Thoracic aorta (tissue), 2 donors: ENCODE data around the gene MRO. TPM values are rescaled to one million over a fixed set of nuclear protein-coding genes. Genes with fewer than 3 reads are reported as not detected.
"Not testable (repeated sequence)": the region's sequence is repeated elsewhere in the genome, so short reads cannot be mapped to it uniquely, and the experiment has no call there.

Experiments
- ATAC-seq: fragments of 150-250 bp; one replicate; pipeline ENCODE4 v1.8.0; 2017; ENCODE audit warnings: low read depth; ENCODE audit not compliant: insufficient number of reproducible peaks, low FRiP score
- DNase-seq: peaks from one replicate; pipeline ENCODE4 v3.0.0-alpha.2; 2020; ENCODE audit warnings: low spot score
- H3K27ac ChIP-seq, 2 donors: fragments of 200-600 bp; sonication (generic); 1 replicate in 1 of 2; 2 replicates in 1 of 2; pipeline ENCODE4 v1.5.1; 2016; ENCODE audit warnings: mild to moderate bottlenecking in 2 of 2, moderate library complexity in 2 of 2
- H3K27me3 ChIP-seq: fragments of 200-600 bp; sonication (generic); replicated peaks from 2 replicates; pipeline ENCODE4 v1.6.0; 2016; ENCODE audit warnings: mild to moderate bottlenecking; ENCODE audit not compliant: insufficient read depth
- H3K36me3 ChIP-seq: fragments of 200-600 bp; sonication (generic); one replicate; pipeline ENCODE4 v1.5.1; 2016
- H3K4me1 ChIP-seq, 2 donors: fragments of 200-600 bp; sonication (generic); 1 replicate in 1 of 2; 2 replicates in 1 of 2; pipeline versions ENCODE4 v1.5.1 to v1.6.0; 2016; ENCODE audit warnings: low read depth in 2 of 2, mild to moderate bottlenecking in 1 of 2; ENCODE audit not compliant: control insufficient read depth in 1 of 2
- H3K4me3 ChIP-seq: fragments of 200-600 bp; sonication (generic); 2 replicates; pipeline ENCODE4 v1.5.1; 2016; ENCODE audit warnings: mild to moderate bottlenecking
- H3K9me3 ChIP-seq: fragments of 200-600 bp; sonication (generic); 2 replicates; pipeline ENCODE4 v1.5.1; 2016
- total RNA-seq, 2 donors: library from RNA; depleted of rRNA; stranded (reverse); fragments of >200 nt; gene quantifications; one replicate each; pipeline versions ENCODE4 v1.1.0 to v1.2.3, GENCODE V29; 2016
- TF ChIP-seq, protein P1 (sequence below): fragments of 200-600 bp; sonication (generic); IDR thresholded peaks from one replicate; pipeline ENCODE4 v1.5.1; 2019; ENCODE audit warnings: antibody characterized with exemption

MRO gene
- total RNA-seq, 2 donors from 2014 or later: 1.1 to 6.3 TPM

DNA sequence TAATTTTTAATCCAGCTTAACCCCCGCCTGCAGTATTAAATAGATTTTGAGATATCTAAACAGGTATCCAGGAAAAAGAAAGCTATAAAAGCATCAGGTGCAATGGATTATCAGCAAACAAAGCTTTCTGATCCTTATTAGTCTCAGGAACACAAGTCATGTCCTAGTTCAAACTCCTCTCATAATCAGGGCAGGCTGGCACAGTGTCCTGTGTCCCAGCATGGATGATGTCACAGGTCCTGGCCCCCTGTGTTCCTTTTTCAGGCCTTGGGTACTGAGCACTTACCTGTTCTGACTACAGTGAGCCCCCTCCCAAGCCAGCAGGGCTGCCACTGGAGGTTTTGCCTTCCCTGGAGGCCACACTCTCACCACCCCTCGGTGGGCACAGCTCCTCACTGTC, 19.5 kb upstream of the MRO start:
- no peaks in the 10 kb centered on the region for H3K9me3 ChIP-seq
- TF ChIP-seq, protein P1, sequence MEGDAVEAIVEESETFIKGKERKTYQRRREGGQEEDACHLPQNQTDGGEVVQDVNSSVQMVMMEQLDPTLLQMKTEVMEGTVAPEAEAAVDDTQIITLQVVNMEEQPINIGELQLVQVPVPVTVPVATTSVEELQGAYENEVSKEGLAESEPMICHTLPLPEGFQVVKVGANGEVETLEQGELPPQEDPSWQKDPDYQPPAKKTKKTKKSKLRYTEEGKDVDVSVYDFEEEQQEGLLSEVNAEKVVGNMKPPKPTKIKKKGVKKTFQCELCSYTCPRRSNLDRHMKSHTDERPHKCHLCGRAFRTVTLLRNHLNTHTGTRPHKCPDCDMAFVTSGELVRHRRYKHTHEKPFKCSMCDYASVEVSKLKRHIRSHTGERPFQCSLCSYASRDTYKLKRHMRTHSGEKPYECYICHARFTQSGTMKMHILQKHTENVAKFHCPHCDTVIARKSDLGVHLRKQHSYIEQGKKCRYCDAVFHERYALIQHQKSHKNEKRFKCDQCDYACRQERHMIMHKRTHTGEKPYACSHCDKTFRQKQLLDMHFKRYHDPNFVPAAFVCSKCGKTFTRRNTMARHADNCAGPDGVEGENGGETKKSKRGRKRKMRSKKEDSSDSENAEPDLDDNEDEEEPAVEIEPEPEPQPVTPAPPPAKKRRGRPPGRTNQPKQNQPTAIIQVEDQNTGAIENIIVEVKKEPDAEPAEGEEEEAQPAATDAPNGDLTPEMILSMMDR: no peak
- no peak for ATAC-seq

DNA sequence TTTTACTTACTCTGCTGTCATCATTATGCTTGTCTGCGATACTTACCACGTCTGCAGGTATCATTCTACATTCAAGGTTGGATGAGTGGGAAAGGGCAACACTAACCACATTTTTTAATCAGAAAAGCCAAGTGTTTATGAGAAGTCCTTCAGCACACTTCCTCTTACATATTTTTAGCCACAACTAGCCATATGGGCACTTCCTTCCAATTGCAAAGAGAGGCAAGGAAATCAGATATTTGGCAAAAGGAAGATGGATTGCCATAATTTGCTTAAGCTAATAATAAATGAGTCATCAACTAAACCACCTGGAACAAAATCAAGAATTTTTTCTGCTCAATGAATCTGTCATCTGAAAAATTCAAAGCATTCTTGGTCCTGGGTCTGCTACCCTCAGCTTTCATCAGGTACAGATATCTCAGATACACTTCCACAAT, 16.7 kb upstream of the MRO start:
- H3K4me1 ChIP-seq: no peaks in the 10 kb centered on the region
- ATAC-seq: no peak

More for the DNA sequence above, 19.5 kb upstream of the MRO start:
- no peak for DNase-seq
- no peak overlapping the region for H3K4me3 ChIP-seq
- H3K4me1 ChIP-seq: no peaks in the 10 kb centered on the region
- H3K27me3 ChIP-seq: no peaks in the 10 kb centered on the region
- no peak overlapping the region for H3K27ac ChIP-seq
- H3K36me3 ChIP-seq: no peaks in the 10 kb centered on the region

DNA sequence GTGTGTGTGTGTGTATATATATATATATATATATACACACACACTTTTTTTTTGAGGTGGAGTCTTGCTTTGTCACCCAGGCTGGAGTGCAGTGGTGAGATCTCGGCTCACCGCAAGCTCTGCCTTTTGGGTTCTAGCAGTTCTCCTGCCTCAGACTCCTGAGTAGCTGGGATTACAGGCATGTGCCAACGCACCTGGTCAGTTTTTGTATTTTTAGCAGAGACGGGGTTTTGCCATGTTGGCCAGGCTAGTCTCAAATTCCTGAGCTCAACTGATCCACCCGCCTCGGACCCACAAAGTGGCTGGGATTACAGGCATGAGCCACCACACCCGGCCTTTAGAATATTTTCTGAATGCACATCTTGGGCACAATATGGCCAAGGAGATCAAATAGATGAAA, 13.7 kb upstream of the MRO start:
- H3K4me1 ChIP-seq, DNase-seq, ATAC-seq: not testable (repeated sequence)

More for the DNA sequence above, 16.7 kb upstream of the MRO start:
- no peaks in the 10 kb centered on the region for H3K36me3 ChIP-seq
- H3K4me3 ChIP-seq: no peak overlapping the region
- H3K27ac ChIP-seq: no peak overlapping the region
- TF ChIP-seq, protein P1: no peak
- H3K27me3 ChIP-seq: no peaks in the 10 kb centered on the region
- DNase-seq: no peak
- no peaks in the 10 kb centered on the region for H3K9me3 ChIP-seq

DNA sequence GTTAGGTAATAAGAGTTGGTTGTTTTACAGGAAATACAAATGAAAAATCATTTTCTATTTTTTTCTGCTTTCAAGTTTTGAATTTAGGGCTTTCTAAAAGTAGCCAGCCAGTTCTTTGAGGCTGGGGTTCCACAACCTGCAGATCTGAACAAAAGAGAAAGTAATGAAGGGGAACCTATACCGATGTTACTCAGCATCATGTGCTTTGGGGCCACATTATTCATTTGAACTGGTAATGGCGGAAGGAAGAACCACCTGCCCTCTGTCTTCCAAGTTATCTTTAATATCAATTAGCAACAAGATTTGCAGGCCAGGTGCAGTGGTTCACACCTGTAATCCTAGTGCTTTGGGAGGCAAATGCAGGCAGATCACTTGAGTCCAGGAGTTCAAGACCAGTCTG, 12.9 kb upstream of the MRO start:
- no peak overlapping the region for H3K4me3 ChIP-seq
- H3K27ac ChIP-seq: no peak overlapping the region
- TF ChIP-seq, protein P1: no peak
- no peaks in the 10 kb centered on the region for H3K9me3 ChIP-seq
- ATAC-seq: no peak
- H3K36me3 ChIP-seq: no peaks in the 10 kb centered on the region
- no peaks in the 10 kb centered on the region for H3K4me1 ChIP-seq
- DNase-seq: no peak
- no peaks in the 10 kb centered on the region for H3K27me3 ChIP-seq

More for the DNA sequence above, 13.7 kb upstream of the MRO start:
- not testable (repeated sequence) for H3K27me3 ChIP-seq, H3K9me3 ChIP-seq, H3K36me3 ChIP-seq, H3K4me3 ChIP-seq, H3K27ac ChIP-seq

DNA sequence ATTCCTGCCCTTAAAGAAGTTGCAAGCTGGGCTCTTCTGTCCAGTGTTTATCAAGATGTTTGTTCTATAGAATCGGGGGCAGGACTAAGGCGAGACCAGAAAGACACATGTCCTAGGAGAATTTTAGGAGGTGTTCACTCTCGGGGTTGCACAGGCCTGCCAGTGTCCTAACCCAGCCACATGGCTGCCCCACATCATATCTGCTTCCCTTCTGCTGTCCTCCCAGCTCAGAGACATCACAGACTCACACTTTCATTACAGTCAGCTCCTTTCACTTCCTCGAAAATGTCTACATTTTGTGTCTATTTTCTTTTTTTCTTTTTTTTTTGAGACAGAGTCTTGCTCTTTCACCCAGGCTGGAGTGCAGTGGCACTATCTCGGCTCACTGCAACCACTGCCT, 10.7 kb upstream of the MRO start:
- TF ChIP-seq, protein P1: no peak
- no peaks in the 10 kb centered on the region for H3K4me1 ChIP-seq
- ATAC-seq (no peak), DNase-seq (no peak)
- H3K4me3 ChIP-seq: no peak overlapping the region
- no peaks in the 10 kb centered on the region for H3K36me3 ChIP-seq
- no peaks in the 10 kb centered on the region for H3K27me3 ChIP-seq
- no peak overlapping the region for H3K27ac ChIP-seq
- H3K9me3 ChIP-seq: no peaks in the 10 kb centered on the region

DNA sequence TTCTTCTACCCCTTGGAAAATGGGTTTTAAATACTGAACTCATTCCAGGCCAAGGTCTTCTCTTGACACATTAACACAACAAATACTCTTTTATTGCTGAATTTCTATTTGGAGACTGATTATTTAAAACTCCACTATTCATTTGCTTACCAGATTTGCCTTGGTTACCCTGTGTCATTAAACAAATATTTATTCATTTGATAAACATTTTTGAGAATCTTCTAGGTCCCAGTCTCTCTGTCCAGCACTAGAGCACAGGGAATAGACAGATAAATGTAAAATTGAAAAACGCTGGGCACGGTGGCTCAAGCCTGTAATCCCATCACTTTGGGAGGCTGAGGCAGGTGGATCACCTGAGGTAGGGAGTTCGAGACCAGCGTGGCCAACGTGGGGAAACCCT, 9.8 kb upstream of the MRO start:
- TF ChIP-seq, protein P1: no peak
- H3K4me3 ChIP-seq: no peak overlapping the region
- H3K27ac ChIP-seq: no peak overlapping the region
- H3K36me3 ChIP-seq: no peaks in the 10 kb centered on the region
- H3K9me3 ChIP-seq: no peaks in the 10 kb centered on the region
- DNase-seq (no peak), ATAC-seq (no peak)
- H3K27me3 ChIP-seq: no peaks in the 10 kb centered on the region
- no peaks in the 10 kb centered on the region for H3K4me1 ChIP-seq
